ENCODE measurements around the gene MFN2.
"Not testable (repeated sequence)": the region's sequence is repeated elsewhere in the genome, so short reads cannot be mapped to it uniquely, and the experiment has no call there.

MFN2 gene

DNA sequence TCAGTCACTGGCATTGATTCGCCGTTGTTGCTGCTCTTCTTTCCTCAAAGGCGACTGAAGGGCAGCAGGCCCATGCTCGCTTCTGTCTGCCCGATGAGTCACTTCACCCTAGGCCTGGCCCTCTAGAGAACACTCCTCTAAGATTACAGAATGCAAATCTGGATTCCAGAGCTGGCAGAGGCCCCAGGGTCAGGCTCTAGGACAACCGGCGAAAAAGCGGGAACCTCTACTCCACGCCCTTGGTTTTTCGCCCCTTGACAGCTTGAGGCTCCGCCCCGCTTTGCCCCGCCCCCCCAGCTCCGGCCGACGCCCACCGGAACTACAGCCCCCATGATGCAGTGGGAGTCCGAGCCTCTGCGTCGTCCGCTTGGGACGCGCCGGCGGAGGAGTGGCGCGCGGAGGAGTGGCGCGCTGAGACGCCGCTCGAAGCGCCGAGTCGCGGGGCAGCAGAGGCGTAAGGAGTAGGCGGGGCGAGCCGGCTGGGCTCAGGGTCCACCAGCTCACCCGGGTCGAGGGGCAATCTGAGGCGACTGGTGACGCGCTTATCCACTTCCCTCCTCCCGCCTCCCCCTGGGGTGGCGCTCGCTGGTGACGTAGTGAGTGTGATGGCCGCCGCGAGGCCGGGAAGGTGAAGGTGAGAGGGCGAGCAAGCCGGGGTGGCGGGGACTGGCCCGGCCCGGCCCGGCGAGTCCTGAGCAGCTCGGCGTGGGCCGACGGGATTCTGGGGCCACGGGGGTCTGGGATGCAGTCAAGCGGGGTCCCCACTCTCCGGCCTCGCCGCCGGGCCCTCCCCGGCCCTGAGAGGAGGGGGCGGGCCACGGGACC is at the start of gene MFN2:
MFN2 (plus strand) TSS at position 594 of the 825 bp plus-strand sequence. CDS start 8,725 bp downstream, outside the sequence.
- peak; percentile 87 to 93 for DNase-seq (ENCODE audit: low read depth in 2 of 2)

DNA sequence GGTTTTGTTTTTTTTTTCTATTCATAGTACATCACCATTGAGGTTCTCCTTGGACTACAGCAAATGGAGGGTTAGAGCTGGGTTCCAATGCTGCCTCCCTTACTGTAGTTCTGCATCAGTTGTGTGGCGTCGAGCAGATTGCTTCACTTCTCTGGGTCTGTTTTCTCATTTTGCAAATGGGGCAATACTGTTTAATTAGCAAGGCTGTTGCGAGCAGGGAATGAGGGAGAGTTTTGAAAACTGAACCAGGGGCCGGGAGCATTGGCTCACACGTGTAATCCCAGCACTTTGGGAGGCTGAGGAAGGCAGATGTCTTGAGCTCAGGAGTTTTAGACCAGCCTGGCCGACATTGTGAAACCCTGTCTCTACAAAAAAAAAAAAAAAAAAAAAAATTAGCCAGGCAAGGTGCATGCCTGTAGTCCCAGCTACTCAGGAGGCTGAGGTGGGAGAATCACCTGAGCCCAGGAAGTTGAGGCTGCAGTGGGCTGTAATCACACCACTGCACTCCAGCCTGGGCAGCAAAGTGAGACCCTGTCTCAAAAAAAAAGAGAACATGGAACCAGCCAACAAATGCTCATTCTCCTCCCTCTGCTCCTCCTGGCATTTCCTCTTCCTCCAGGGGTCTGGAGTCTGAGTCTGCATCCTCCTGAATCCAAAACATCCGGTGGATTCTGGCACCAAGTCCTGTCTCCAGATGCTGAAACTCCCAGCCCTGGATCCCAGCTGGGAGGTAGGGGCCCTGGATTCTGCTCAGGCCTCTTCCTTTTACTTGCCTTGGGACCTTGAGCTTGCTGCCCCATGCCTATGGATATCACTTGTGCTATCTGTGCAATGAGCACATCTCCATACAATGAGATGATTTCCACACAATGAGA is 49.4 kb upstream of the MFN2 start:
- DNase-seq (ENCODE audit: low read depth in 2 of 2), result no peak

DNA sequence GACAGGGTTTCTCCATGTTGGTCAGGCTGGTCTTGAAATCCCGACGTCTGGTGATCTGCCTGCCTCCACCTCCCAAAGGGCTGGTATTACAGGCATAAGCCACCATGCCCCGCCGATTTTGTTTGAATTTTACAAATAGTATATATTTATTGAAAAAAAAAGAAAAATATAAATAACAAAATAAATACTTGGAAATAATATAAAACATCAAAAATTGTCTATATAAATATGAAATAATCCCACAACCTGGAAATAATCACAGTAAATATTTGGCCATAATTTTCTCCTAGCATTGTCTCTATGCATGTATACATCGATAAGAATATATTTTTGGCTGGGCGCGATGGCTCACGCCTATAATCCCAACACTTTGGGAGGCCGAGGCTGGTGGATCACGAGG is 48.4 kb upstream of the MFN2 start:
- no peak for DNase-seq (ENCODE audit: low read depth in 2 of 2)

DNA sequence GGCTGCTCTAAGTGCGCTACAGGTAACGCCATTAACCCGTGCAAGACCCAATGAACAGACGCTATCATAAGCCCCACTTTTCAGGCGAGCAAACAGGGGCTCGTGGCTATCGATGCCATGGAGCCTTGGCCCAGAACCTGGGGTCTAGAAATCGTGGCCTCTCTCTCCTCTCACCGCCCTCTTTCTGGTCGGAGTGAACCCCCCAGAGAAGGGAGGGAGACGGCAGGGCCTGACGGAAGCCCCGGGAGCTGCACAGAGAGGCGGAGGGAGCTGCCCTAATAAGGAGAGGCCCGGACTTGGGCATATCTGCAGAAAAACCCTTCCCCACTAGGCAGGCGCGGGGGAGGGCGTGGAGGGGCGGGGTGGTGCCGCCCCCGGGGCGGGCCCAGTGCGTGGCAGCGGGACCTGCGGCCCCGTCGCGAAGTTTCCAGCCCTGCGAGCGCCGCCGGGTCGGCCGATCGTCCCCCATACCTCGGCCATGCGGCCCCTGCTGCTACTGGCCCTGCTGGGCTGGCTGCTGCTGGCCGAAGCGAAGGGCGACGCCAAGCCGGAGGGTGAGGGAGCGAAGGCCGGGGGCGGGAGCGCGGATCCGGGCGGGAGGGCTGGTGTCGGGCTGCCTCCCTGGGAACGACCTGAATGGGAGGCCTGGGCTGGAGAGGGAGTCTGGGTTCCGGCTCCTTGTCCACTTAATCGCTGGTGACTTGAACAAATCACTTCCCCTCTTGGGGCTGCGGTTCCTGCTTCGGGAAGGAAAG is 45.8 kb upstream of the MFN2 start, which contains the start of gene PLOD1:
PLOD1 (plus strand) TSS at position 416 of the 755 bp plus-strand sequence; CDS start at position 479, 63 bp downstream.
- peak; percentile 76 to 81 for DNase-seq (ENCODE audit: low read depth in 2 of 2)

DNA sequence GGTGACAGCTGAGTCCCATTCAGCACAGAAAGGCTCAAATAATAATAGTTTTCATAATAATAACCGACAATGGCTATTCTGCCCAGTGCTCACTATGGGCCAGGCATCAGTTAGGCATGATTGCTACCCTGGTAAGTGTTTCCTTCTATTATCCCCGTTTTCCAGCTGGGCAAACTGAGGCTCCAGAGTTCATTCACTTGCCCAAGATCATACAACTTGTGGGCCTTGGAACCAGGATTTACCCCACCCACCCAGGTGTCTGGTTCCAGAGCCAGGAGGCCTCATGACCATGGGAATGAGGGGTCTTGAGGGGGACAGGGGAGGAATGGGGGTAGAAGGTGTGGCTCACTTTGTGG is 45.2 kb upstream of the MFN2 start:
- no peak for DNase-seq (ENCODE audit: low read depth in 2 of 2)

DNA sequence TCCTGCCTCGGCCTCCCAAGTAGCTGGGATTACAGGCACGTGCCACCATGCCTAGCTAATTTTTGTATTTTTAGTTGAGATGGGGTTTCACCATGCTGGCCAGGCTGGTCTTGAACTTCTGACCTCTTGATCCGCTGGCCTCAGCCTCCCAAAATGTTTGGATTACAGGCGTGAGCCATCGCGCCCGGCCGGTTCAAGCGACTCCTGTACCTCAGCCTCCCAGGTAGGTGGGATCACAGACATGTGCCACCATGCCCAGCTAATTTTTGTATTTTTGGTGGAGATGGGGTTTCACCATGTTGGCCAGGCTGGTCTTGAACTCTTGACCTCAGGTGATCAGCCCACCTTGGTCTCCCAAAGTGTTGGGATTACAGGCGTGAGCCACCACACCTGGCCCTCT is 44.5 kb upstream of the MFN2 start:
- DNase-seq (ENCODE audit: low read depth in 2 of 2), result not testable (repeated sequence)

DNA sequence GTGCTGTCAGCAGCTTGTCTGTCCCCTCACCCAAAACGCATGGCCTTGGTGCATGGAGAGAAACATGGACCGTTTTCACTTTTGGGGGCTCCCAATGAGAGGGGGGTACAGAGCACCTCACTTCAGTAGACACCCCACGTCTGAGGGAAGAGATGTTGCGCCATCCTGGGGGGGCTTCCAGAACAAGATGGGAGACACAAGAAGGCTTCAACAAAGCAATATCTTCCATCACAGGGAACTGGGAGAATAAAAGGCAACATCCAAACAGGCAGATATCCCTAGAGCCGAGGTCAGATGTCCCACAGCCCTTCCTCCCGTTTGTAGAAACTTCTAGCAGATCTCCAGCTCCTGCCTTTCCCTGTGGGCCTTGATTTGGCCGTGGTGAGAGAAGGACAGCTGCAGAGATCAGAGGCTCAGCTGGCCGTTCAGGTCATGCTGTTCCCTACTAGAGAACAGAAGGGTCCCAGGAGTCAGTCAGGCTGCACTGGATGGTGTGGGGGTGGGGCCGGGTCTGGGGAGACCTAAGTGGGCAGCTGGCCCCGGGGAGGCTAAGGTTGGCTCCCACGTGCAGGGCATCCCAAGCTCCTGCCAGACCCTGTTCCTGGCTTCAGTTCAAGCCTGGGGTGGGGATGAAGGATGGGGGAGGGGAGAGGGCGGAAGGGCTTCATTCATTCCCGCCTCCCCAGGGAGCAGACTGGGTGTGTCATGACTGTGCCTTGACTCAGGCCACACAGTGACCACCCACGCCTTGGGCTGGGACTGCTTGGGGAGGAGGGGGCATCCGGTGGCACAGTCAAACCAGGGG is 41.3 kb upstream of the MFN2 start:
- no peak for DNase-seq (ENCODE audit: low read depth in 2 of 2)

DNA sequence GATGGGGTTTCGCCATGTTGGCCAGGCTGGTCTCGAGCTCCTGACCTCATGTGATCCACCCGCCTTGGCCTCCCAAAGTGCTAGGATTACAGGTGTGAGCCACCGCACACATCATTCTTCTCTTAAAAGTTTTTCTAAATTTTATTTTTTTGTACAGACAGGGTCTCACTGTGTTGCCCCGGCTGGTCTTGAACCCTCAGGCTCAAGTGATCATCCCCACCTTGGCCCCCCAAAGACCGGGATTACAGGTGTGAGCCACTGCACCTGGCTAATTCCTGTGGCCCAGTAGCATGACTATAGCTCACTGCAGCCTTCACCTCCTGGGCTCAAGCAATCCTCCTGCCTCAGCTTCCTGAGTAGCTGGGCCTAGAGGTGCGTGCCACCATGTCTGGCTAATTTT is 40.5 kb upstream of the MFN2 start:
- DNase-seq (ENCODE audit: low read depth in 2 of 2), result not testable (repeated sequence)

DNA sequence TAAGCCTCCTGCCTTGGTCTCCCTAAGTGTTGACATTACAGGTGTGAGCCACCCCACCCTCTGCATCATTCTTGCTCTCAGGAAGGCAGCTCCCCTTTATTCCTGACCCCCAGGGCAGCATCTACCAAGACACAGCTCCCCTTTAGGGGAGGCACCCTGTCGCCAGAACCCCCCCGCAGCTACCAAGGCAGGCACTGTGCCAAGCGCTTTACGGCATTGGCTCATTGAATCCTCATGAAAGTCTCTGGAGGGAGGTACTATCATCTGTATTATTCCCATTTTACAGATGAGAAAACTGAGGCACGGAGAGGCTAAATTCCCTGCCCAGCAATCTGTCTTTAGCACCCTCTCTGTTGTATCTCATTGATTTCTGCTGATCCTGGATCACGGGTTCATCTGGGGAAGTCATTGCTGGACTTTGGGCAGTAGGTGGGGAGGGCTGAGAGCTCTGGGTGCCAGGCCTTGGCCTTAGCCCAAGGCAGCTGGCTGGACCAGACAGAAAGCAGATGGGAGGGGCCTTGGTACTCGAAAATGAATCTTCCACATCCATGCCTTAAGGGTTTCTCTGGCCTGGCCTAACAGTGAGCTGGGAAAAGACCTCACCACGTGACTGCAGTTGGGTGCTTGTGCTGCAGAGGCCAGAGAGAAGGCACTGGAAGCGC is 39.9 kb upstream of the MFN2 start:
- no peak for DNase-seq (ENCODE audit: low read depth in 2 of 2)

DNA sequence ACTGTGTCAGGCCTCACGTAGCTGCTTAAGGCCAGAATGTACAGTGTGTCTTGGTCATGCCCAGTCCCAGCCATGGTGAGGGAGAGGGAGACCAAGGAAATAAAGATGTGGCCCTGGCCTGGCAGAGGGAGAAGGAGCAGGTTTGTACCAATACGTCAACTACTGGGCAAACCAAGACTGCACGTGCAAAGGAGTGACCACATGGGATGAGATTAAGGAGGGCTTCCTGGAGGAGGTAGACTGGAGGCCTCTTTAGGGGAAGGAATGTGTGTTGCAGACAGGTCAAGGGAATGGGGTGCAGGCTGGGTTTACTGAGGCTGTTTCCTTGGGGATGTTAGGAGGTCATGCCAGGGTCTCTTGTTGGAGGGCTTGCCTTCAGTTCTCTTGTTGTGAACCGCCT is 38.0 kb upstream of the MFN2 start:
- DNase-seq (ENCODE audit: low read depth in 2 of 2), result no peak

DNA sequence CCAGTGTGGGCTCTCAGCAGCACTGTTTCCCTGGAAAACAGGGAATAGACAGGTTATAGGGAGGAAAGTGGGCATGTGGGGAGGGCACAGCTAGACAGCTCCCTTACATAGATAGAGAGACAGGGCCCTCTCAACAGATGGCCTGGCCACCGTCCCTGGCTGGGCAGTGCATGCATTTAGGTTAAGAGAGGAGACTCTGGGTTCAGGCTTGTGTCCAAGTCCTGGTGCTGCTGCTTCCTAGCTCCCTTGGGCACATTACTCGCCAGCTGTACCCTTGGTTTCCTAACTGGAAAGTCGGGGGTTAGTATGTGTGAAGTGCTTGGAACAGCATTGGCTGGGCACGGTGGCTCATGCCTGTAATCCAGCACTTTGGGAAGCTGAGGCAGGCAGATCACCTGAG is 36.6 kb upstream of the MFN2 start:
- DNase-seq (ENCODE audit: low read depth in 2 of 2), result no peak

DNA sequence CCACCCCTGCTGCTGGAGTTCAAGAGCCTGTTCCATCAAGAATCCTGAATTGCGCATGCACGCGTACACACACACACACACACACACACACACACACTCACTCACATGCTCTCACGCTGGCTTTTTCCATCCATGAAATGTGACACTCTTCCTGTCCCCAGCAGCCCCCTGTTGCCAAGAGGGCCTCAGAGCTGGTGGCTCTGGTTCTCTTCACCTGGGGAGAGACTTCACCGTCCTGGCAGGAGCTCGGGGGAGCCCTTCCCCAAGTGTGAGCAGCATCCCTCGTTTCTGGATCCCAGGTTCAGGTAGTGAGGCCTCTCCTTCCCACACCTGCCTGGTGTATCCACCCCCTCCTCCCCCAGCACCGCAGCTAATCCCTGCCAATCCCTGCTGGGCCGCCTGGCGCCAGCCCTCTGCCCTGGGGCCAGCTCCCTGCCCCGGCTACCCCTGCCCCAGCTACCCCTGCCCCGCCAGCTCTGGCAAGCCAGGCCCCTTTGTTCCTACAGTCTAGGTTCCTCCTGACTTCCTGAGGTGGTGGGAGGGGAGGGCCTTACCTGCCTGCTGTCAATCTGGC is 35.8 kb upstream of the MFN2 start:
- no peak for DNase-seq (ENCODE audit: low read depth in 2 of 2)

DNA sequence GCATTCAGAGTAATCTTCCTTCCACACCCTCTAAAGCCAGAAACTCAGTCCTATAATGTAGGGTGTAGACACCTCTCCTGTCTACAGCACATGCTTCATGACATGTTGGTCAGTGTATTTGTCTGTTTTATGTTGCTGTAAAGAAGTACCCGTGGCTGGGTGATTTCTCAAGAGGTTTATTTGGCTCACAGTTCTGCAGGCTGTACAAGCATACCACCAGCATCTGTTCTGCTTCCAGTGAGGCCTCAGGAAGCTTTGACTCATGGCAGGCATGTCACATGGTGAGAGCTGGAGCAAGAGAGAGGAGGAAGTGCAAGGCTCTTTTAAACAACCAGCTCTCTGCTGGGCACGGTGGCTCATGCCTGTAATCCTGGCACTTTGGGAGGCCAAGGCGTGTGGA is 33.6 kb upstream of the MFN2 start:
- DNase-seq (ENCODE audit: low read depth in 2 of 2), result no peak

DNA sequence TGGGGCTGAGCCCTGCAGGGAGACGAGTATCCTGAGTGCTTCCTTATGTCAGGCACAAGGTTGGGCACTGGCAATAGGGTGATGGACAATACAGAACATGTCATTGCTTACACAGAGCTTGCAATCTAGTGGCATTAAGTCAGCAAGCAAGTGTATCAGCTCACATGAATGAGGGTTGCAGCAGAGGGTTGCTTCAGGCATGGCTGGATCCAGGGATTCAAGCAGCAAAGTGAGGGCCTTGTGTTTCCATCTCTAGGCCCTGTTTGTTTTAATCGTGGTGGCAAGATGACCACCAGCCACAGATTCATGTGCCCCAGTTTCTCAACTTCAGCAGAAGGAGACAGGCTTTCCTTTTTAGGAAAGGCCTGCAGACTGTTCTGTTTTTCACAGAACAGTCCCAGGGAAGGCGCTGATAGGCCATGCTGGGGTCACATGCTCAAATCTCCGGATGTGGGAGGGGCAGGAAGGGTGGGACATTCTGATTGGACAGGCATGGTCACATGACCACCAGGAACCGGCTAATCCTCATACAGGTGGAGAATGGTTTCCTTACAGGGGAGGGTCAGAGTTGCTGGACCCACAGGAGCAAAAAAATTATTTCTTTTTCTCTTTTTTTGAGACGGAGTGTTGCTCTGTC is 31.3 kb upstream of the MFN2 start:
- DNase-seq (ENCODE audit: low read depth in 2 of 2), result peak; percentile 12 to 23

DNA sequence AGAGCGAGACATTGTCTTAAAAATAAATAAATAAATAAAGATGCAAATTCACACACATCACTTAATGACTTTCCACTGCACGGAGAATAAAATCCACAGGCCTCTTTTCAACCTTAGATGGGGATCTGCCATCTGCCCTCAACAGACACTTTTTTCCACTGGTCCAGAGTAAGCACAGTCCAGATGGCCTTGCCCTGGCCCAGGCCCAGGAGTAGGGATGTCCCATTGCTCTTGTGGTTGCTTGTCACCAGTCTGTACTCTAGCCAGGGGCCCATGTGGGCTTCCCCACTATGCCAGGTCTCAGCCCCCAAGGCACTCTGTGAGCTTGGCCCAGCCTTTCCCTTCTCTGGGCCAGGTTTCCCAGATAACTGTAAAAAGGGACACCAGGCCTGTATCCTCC is 28.3 kb upstream of the MFN2 start:
- DNase-seq (ENCODE audit: low read depth in 2 of 2), result no peak

DNA sequence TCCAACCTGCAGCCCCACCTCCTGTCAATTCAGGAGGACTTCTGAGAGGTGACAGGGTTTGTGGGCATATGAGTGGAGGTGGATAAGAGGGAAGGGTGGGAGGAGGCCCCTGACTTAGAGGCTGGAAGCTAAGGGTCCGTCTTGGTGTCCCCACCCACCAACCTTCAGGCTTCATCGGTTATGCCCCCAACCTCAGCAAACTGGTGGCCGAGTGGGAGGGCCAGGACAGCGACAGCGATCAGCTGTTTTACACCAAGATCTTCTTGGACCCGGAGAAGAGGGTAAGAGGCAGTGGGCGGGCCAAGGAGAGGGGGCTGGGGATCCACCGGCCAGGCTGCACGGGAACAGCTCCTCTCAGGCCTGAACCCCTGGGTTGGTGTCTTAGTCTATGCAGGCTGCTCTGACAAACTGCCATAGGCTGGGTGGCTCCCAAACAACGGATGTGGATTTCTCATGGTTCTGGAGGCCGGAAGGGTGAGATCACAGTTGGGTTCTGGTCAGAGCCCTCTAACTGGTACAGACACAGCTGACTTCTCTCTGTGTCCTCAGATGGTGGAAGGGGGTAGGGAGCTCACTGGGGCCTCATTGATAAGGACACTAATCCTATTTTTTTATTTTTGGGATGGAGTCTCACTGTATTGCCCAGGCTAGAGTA is 27.7 kb upstream of the MFN2 start:
- no peak for DNase-seq (ENCODE audit: low read depth in 2 of 2)

DNA sequence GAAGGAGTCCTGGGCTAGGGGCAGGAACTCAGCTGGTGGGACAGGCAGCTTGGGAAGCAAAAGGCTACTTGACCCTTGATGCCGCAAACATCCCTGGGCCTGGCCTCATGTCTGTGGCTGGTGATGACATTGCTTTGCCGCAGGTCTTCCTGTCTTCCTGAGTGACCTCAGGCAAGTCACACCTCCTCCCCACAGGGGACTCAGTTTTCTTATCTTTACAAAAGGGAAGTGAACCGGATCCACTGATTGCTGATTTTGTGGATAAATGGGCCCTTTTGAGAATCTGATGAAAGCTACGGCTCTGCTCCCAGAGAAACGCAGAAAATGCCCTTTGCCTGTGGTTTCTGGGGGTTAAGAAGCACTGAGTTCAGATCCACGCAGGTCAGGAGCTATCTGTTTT is 25.0 kb upstream of the MFN2 start:
- DNase-seq (ENCODE audit: low read depth in 2 of 2), result no peak

DNA sequence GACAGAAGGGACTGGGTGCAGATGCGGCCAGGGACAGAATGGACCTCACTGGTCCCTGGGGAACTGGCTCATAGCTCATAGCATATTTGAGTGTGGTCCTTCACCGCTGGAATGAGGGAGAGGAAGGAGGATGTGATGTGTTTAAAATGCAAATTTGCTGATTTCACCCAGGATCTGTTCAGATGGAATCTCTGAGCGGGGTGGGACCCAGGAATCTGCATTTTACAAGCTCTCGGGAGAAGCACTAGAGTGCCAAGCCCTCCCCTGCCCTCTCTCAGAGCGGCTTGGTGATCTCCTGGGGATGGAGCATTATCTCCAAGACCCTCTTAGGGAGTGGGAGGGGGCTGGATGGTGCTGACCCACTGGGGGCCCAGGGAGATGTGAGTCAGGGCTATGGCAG is 22.8 kb upstream of the MFN2 start:
- DNase-seq (ENCODE audit: low read depth in 2 of 2), result no peak

DNA sequence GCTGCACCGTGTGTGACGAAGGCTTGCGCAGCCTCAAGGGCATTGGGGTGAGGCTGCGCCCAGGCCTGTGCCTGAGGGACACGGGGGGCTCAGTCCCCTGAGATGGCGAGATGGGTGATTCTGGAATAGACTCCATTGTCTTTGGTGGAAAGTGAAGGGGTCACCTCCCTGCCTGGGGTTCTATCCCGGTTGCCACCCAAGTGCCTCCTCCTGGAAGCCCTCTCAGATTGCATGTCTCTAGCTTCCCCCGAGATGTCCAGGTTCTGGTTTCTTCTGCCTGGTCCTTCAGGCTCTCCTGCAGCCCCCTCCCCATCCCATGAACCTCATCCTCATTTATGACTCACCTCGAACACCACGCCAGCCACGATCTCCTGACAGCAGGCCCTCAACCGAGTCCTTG is 22.3 kb upstream of the MFN2 start:
- no peak for DNase-seq (ENCODE audit: low read depth in 2 of 2)
